Cardiac fibroblast (primary cell): ENCODE results near the gene CDK9.
"Not testable (repeated sequence)": the region's sequence is repeated elsewhere in the genome, so short reads cannot be mapped to it uniquely, and the experiment has no call there.

Source experiments
- DNase-seq, 2 donors: peaks; one replicate each; pipeline versions ENCODE4 v3.0.0 to v3.0.0-alpha.2; 2010; ENCODE audit warnings: low read depth in 2 of 2
- H3K4me3 ChIP-seq, 2 donors: replicated peaks in 1 of 2; 1 replicate in 1 of 2; 2 replicates in 1 of 2; pipeline ENCODE4 v1.5.1; 2011; ENCODE audit warnings: low read depth in 2 of 2, low read length in 2 of 2, mild to moderate bottlenecking in 2 of 2, moderate library complexity in 1 of 2
- TF ChIP-seq, protein P1 (sequence below): IDR thresholded peaks from one replicate; pipeline ENCODE4 v1.5.1; 2011; ENCODE audit warnings: low read depth, mild to moderate bottlenecking, low read length, inconsistent platforms

CDK9 gene

DNA sequence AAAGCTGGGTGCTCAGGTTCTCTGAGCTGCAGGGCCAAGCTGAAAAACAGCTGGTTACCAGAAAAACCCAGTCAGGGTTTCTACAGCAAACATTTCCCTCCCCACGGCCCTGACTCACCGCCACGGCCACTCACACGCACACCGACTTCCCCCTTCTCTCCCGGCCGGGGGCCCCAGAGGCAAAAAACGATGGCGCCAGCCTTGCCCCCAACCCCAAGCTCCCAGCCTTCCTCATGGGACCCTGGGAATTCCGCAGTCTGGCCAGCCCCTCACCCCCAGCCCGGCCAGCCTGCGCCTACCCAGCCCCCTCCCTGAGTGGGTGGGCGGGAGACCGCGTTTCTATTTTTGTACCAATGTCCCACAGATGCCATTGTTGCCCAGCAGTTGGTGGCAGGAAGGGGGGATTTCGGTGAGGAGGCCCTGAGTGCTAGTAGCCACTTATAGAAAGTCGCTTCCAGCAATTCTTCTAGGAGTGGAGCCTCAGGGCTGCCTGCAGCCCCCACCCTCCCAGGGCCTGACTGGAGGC lies 50.2 kb downstream of the CDK9 start:
- no peak overlapping the region for H3K4me3 ChIP-seq
- DNase-seq = peak; percentile 80 to 84
- TF ChIP-seq, protein P1, sequence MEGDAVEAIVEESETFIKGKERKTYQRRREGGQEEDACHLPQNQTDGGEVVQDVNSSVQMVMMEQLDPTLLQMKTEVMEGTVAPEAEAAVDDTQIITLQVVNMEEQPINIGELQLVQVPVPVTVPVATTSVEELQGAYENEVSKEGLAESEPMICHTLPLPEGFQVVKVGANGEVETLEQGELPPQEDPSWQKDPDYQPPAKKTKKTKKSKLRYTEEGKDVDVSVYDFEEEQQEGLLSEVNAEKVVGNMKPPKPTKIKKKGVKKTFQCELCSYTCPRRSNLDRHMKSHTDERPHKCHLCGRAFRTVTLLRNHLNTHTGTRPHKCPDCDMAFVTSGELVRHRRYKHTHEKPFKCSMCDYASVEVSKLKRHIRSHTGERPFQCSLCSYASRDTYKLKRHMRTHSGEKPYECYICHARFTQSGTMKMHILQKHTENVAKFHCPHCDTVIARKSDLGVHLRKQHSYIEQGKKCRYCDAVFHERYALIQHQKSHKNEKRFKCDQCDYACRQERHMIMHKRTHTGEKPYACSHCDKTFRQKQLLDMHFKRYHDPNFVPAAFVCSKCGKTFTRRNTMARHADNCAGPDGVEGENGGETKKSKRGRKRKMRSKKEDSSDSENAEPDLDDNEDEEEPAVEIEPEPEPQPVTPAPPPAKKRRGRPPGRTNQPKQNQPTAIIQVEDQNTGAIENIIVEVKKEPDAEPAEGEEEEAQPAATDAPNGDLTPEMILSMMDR = no peak

DNA sequence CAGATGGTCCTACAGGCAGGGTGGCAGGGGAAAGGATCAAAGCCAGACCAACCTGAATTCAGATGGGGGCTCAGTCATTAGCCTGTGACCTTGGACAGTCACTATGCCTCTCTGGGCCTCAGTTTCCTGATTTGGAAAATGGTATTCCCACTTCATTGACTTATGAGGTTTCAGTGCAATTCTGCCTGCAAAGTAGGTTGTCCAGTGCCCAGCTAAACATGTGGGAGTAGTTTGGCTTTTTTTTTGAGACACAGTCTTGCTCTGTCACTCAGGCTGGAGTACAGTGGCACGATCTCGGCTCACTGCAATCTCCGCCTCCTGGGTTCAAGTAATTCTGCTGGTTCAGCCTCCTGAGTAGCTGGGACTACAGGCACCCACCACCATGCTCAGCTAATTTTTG lies 50.7 kb downstream of the CDK9 start:
- DNase-seq, H3K4me3 ChIP-seq: not testable (repeated sequence)

DNA sequence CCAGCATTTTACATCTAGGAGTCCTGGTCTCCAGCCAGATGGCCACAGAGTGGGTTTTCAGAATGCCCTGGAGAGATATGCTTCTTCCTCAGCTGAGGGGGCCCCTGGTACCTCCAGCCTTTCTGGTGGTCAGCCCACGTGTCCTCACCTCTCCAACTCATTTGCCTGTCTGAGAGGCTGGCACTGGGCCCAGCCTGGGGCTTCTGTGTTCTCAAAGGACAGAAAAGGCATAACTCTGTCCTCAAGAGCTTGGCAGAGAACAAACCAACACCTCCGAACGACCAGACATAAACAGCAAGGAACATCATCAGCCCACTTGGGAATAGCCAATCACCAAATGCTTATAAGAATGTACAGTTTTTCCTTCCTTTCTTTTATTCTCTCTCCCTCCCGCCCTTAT lies 51.5 kb downstream of the CDK9 start:
- TF ChIP-seq, protein P1 = no peak
- DNase-seq = peak; percentile 44 to 65
- no peak overlapping the region for H3K4me3 ChIP-seq

DNA sequence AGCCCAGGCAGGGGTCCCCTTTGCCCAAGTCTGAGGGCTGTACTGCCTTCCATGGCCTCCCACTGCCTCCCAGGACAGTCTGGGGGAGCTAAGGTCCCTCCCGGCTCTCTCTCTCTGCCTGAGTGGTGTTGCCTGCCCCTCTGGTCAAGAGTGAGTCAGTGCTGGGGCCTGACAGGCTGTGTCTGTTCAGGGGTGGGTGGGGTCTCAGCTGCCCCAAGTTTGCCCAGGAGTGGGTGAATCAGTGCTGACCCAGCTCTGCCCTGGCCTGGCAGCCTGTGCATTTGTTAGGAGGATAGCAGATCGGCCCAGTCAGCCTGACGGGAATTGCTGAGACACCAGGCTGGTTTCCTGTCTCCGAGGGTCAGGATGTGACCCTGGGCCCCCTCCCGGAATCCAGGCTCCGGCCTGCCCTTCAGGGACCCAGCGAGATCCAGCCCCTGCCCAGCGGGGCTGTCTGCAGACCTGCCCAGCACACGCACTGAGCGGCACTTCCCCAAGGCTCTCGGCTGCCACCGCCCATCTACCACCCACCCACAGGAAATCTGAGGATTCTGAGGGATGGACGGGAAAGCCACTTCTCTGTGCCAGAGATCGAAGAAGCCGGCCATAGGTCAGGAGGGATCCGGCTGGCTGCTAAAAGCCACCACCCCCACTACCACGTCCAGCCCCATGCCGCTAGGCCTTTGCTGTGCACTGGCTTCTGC lies 52.7 kb downstream of the CDK9 start:
- DNase-seq = peak; percentile 98 to 99
- H3K4me3 ChIP-seq = peak overlapping the region; percentile 2 to 24
- TF ChIP-seq, protein P1 = no peak
